Measurements from ENCODE around the gene ASAP3. TPM values are rescaled to one million over a fixed set of nuclear protein-coding genes. Genes with fewer than 3 reads are reported as not detected.

ASAP3 gene
- total and polyA plus RNA-seq, 3 donors from 2014 or later: 34.1 to 48.0 (median 43.1) TPM

DNA sequence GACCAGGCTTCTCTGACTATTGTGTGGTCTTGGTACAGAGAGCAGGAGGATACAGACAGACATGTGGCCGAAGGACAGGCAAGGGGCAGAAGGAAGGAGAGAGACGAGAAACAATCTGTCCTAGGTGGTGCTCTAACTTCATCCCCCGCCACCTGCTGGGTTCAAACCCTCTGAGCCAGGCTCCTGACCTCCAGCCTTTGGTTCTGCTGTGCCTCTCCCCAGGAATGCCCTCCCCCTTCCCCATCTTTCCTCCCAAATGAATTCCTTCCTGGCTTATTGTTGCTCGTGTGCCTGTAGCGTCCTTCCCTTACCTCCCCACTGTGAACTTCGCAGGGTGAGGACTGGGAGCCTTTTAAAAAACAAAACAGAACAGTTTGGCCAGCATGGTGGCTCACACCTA lies 64.8 kb downstream of the ASAP3 start:
- Histone ChIP-seq H3K27me3 (no peaks in the 10 kb centered on the region), H3K27ac (no peak overlapping the region), H3K9me3 (no peaks in the 10 kb centered on the region), H3K4me3 (no peak overlapping the region), H3K4me1 (peaks cover 26% of the 10 kb centered on the region), H3K36me3 (ENCODE audit: low read depth, missing control alignments) (no peaks in the 10 kb centered on the region)
- DNase-seq: no peak
- TF ChIP-seq, protein P1, sequence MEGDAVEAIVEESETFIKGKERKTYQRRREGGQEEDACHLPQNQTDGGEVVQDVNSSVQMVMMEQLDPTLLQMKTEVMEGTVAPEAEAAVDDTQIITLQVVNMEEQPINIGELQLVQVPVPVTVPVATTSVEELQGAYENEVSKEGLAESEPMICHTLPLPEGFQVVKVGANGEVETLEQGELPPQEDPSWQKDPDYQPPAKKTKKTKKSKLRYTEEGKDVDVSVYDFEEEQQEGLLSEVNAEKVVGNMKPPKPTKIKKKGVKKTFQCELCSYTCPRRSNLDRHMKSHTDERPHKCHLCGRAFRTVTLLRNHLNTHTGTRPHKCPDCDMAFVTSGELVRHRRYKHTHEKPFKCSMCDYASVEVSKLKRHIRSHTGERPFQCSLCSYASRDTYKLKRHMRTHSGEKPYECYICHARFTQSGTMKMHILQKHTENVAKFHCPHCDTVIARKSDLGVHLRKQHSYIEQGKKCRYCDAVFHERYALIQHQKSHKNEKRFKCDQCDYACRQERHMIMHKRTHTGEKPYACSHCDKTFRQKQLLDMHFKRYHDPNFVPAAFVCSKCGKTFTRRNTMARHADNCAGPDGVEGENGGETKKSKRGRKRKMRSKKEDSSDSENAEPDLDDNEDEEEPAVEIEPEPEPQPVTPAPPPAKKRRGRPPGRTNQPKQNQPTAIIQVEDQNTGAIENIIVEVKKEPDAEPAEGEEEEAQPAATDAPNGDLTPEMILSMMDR (IDR thresholded peaks at IDR 0.05): no peak
- TF ChIP-seq POLR2A (IDR thresholded peaks at IDR 0.05): no peak
- intact Hi-C loops (cut with DNase I; ENCODE audit: low total_unique reads): no loop called here
- 60 to 83% methylated on average over 6 of the region's 6 CpGs for WGBS, 2 donors

DNA sequence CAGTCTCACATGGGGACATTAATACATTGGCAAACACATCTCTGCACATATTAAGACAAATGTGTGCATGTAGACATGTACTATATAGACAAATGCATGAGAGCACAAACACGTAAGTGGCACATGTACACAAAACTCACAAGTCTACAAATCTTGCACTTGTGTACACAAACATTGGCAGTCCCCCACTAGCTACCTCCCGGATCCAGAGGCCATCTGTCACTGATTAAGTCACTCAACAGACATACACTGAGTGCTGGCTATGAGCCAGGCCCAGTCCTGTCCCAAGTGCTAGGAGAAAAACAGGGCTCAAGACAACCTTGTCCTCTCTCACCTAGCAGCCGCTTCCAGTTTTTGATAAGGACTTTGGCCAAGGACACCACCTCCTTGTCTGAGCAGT lies 66.4 kb downstream of the ASAP3 start:
- WGBS, 2 donors: 47 to 74% methylated on average over 3 of the region's 3 CpGs
- H3K27me3 ChIP-seq: no peaks in the 10 kb centered on the region
- H3K4me1 ChIP-seq: peaks cover 10% of the 10 kb centered on the region
- no peaks in the 10 kb centered on the region for H3K9me3 ChIP-seq
- intact Hi-C loops (cut with DNase I; ENCODE audit: low total_unique reads): no loop called here
- no peaks in the 10 kb centered on the region for H3K36me3 ChIP-seq (ENCODE audit: low read depth, missing control alignments)
- no peak overlapping the region for H3K27ac ChIP-seq
- TF ChIP-seq, protein P1 (IDR thresholded peaks at IDR 0.05): no peak
- TF ChIP-seq POLR2A (IDR thresholded peaks at IDR 0.05): no peak
- no peak for DNase-seq
- no peak overlapping the region for H3K4me3 ChIP-seq

DNA sequence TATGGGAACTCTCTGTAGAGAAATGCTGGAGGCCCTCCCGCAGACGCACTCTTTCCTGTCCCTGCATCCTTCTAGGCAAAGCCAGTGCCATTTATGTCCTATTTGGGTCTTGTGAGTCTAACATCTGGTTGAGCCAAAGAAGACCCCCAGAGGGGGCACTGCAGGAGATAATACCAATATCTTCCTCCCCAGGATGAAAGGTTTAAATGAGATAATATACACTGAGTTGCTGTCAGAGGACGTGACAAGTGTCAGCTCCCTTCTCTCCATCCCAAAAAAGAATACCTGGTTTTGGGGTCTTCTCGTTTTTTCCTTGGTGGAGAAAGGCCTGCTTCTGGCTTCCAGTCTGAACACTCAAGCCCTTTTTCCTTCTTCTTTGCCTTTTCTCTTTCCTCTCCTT lies 67.0 kb downstream of the ASAP3 start:
- Histone ChIP-seq H3K9me3 (no peaks in the 10 kb centered on the region), H3K27ac (no peak overlapping the region), H3K27me3 (no peaks in the 10 kb centered on the region), H3K4me1 (peaks cover 4% of the 10 kb centered on the region), H3K4me3 (no peak overlapping the region), H3K36me3 (ENCODE audit: low read depth, missing control alignments) (no peaks in the 10 kb centered on the region)
- no peak for DNase-seq
- no peak for TF ChIP-seq POLR2A (IDR thresholded peaks at IDR 0.05)
- TF ChIP-seq, protein P1 (IDR thresholded peaks at IDR 0.05): no peak
- 84 to 94% methylated on average over 4 of the region's 4 CpGs for WGBS, 2 donors
- intact Hi-C loops (cut with DNase I; ENCODE audit: low total_unique reads): no loop called here

DNA sequence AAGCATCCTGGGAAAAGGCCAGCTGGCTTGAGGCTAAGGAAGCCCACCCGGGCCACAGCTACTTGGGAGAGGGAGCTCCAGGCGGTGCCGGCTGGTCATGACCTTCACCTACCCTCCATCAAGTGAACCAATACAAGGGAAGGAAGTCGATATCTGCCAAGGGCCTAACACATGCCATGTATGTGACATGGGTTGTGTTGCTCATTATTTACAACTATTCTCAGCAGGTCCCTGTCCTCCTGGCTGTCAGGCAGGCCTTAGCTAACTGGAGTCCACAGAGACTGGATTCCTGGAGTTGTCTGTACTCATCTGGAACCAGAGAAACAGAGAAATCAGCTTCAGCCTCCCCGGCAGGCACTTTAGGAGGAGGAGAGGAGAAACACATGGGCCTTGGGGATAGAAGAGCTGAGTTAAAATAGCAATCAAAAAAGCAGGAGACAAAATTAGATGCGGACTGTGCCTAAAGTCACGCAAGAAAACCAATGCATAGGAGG lies 75.1 kb downstream of the ASAP3 start:
- no peak for DNase-seq
- intact Hi-C loops (cut with DNase I; ENCODE audit: low total_unique reads): no loop called here
- no peak overlapping the region for H3K27ac ChIP-seq

More for the DNA sequence above, 75.1 kb downstream of the ASAP3 start:
- Histone ChIP-seq H3K4me3 (no peak overlapping the region), H3K4me1 (peaks cover 8% of the 10 kb centered on the region), H3K36me3 (ENCODE audit: low read depth, missing control alignments) (no peaks in the 10 kb centered on the region), H3K9me3 (no peaks in the 10 kb centered on the region), H3K27me3 (no peaks in the 10 kb centered on the region)
- 57 to 62% methylated on average over 7 of the region's 7 CpGs for WGBS, 2 donors
- no peak for TF ChIP-seq POLR2A (IDR thresholded peaks at IDR 0.05)
- TF ChIP-seq, protein P1 (IDR thresholded peaks at IDR 0.05): no peak
